Gastrocnemius medialis (tissue), 4 donors: ENCODE data around the gene B4GALT2.

ENCODE experiments used
- CTCF ChIP-seq, 5 experiments: fragments of 450-650 bp in 3 of 5; fragments of 200-600 bp in 2 of 5; sonication (generic) in 2 of 5; IDR thresholded peaks in 4 of 5; conservative IDR thresholded peaks in 1 of 5; 1 replicate in 4 of 5; 2 replicates in 1 of 5; pipeline ENCODE4 v1.5.1; 2016 to 2019; ENCODE audit warnings: antibody characterized with exemption in 5 of 5, mild to moderate bottlenecking in 3 of 5, moderate library complexity in 3 of 5
- POLR2A ChIP-seq, 2 donors: fragments of 450-650 bp; IDR thresholded peaks; one replicate each; pipeline ENCODE4 v1.6.1; 2017; ENCODE audit warnings: antibody characterized with exemption in 2 of 2, mild to moderate bottlenecking in 2 of 2, moderate library complexity in 2 of 2

GRCh38 chr1:43992232-43992995 lies 13.4 kb downstream of the B4GALT2 start:
- no peak for TF ChIP-seq CTCF (IDR thresholded peaks at IDR 0.05 in 4 of 5, conservative IDR thresholded peaks at IDR 0.05 in 1 of 5)
- no peak for TF ChIP-seq POLR2A (IDR thresholded peaks at IDR 0.05)
